Tibial nerve (tissue), 4 donors: Measurements from ENCODE around the gene MAPKAPK2. TPM values are rescaled to one million over a fixed set of nuclear protein-coding genes. Genes with fewer than 3 reads are reported as not detected.

Source experiments
- DNase-seq, 2 donors: peaks; one replicate each; pipeline ENCODE4 v3.0.0-alpha.2; 2019; ENCODE audit warnings: low spot score in 2 of 2
- H3K27ac ChIP-seq, 4 donors: fragments of 200-600 bp; sonication (generic) in 3 of 4; one replicate each; pipeline ENCODE4 v1.5.1; 2017 to 2019; ENCODE audit warnings: mild to moderate bottlenecking in 1 of 4
- H3K27me3 ChIP-seq, 2 donors: fragments of 200-600 bp; sonication (generic) in 1 of 2; one replicate each; pipeline versions ENCODE4 v1.5.1 to v1.6.0; 2017 to 2019
- H3K36me3 ChIP-seq, 3 donors: fragments of 200-600 bp; sonication (generic); one replicate each; pipeline ENCODE4 v1.5.1; 2018 to 2019
- H3K4me1 ChIP-seq, 4 donors: fragments of 200-600 bp; sonication (generic) in 3 of 4; one replicate each; pipeline ENCODE4 v1.5.1; 2017 to 2019
- H3K4me3 ChIP-seq, 4 donors: fragments of 200-600 bp; sonication (generic) in 3 of 4; one replicate each; pipeline ENCODE4 v1.5.1; 2017 to 2019; ENCODE audit warnings: mild to moderate bottlenecking in 1 of 4, moderate library complexity in 1 of 4
- H3K9me3 ChIP-seq, 4 donors: fragments of 200-600 bp; sonication (generic) in 3 of 4; one replicate each; pipeline ENCODE4 v1.5.1; 2017 to 2019
- CTCF ChIP-seq, 5 experiments: fragments of 200-600 bp in 3 of 5; fragments of 450-650 bp in 2 of 5; sonication (generic) in 3 of 5; IDR thresholded peaks; one replicate each; pipeline ENCODE4 v1.5.1; 2016 to 2019; ENCODE audit warnings: antibody characterized with exemption in 5 of 5, mild to moderate bottlenecking in 3 of 5, moderate library complexity in 2 of 5
- EP300 ChIP-seq, 2 donors: sonication (generic); formaldehyde crosslinking; IDR thresholded peaks; one replicate each; pipeline ENCODE4 v1.6.1; 2017; ENCODE audit warnings: antibody characterized with exemption in 2 of 2, mild to moderate bottlenecking in 1 of 2
- POLR2A ChIP-seq, 2 donors: fragments of 450-650 bp; IDR thresholded peaks; one replicate each; pipeline ENCODE4 v1.6.1; 2017; ENCODE audit warnings: antibody characterized with exemption in 2 of 2, mild to moderate bottlenecking in 2 of 2, moderate library complexity in 2 of 2
- WGBS, 2 donors: methylation state at CpG; one replicate each; pipeline ENCODE4 v1.1.5; 2018; 5-methylcytosine and 5-hydroxymethylcytosine counted together
- total RNA-seq, 4 donors: library from RNA; depleted of rRNA; stranded (reverse); fragments of >200 nt; gene quantifications; one replicate each; pipeline ENCODE4 v1.1.0, GENCODE V29; 2016

MAPKAPK2 gene
- total RNA-seq, 4 donors from 2014 or later, result 30.6 to 49.5 (median 38.2) TPM

- 54 to 75% methylated on average over 5 to 6 of the region's 6 CpGs for WGBS, 2 donors
- DNase-seq, result no peak
- no peak overlapping the region for H3K27ac ChIP-seq
- TF ChIP-seq POLR2A (IDR thresholded peaks at IDR 0.05) (no peak), EP300 (IDR thresholded peaks at IDR 0.05) (no peak), CTCF (IDR thresholded peaks at IDR 0.05) (no peak)
- no peaks in the 10 kb centered on the region for H3K9me3 ChIP-seq
- no peak overlapping the region for H3K4me3 ChIP-seq
- H3K27me3 ChIP-seq, result peaks cover 0 to 32% of the 10 kb centered on the region in 2 donors
- H3K36me3 ChIP-seq, result no peaks in the 10 kb centered on the region
- peaks cover 0 to 3% (median 0%) of the 10 kb centered on the region in 4 donors for H3K4me1 ChIP-seq
Measured at GRCh38 chr1:206657751-206658150, 27.0 kb upstream of the MAPKAPK2 start.

GRCh38 chr1:206658264-206658980 is 26.3 kb upstream of the MAPKAPK2 start:
- no peak for DNase-seq
- 20 to 25% methylated on average over 22 of the region's 22 CpGs for WGBS, 2 donors
- H3K4me3 ChIP-seq, result no peak overlapping the region
- H3K27me3 ChIP-seq, result peaks cover 0 to 36% of the 10 kb centered on the region in 2 donors
- no peak for TF ChIP-seq EP300 (IDR thresholded peaks at IDR 0.05)
- TF ChIP-seq CTCF (IDR thresholded peaks at IDR 0.05), result peak; percentile 43 to 76 (median 58)
- no peaks in the 10 kb centered on the region for H3K9me3 ChIP-seq
- H3K27ac ChIP-seq, result no peak overlapping the region
- H3K36me3 ChIP-seq, result no peaks in the 10 kb centered on the region
- peaks cover 0 to 5% (median 0%) of the 10 kb centered on the region in 4 donors for H3K4me1 ChIP-seq

- TF ChIP-seq CTCF (IDR thresholded peaks at IDR 0.05) (no peak), EP300 (IDR thresholded peaks at IDR 0.05) (no peak), POLR2A (IDR thresholded peaks at IDR 0.05) (no peak)
- DNase-seq, result no peak
- Histone ChIP-seq H3K4me3 (no peak overlapping the region), H3K27ac (no peak overlapping the region), H3K9me3 (no peaks in the 10 kb centered on the region), H3K36me3 (no peaks in the 10 kb centered on the region), H3K4me1 (peaks cover 0 to 10% (median 4%) of the 10 kb centered on the region in 4 donors), H3K27me3 (peaks cover 0 to 41% of the 10 kb centered on the region in 2 donors)
- WGBS, 2 donors, result 44 to 46% methylated on average over 7 of the region's 7 CpGs
Measured at GRCh38 chr1:206658981-206659273, 25.8 kb upstream of the MAPKAPK2 start.

- TF ChIP-seq CTCF (IDR thresholded peaks at IDR 0.05) (no peak), EP300 (IDR thresholded peaks at IDR 0.05) (no peak), POLR2A (IDR thresholded peaks at IDR 0.05) (no peak)
- WGBS, 2 donors, result 89 to 97% methylated on average over 4 of the region's 4 CpGs
- no peak overlapping the region for H3K4me3 ChIP-seq
- no peak overlapping the region for H3K27ac ChIP-seq
- H3K27me3 ChIP-seq, result peaks cover 0 to 43% of the 10 kb centered on the region in 2 donors
- no peaks in the 10 kb centered on the region for H3K36me3 ChIP-seq
- no peak for DNase-seq
- H3K4me1 ChIP-seq, result peaks cover 0 to 17% (median 8%) of the 10 kb centered on the region in 4 donors
- H3K9me3 ChIP-seq, result no peaks in the 10 kb centered on the region
Measured at GRCh38 chr1:206660136-206660535, 24.6 kb upstream of the MAPKAPK2 start.

GRCh38 chr1:206661161-206661820 is 23.4 kb upstream of the MAPKAPK2 start:
- Histone ChIP-seq H3K4me1 (peaks cover 0 to 17% (median 8%) of the 10 kb centered on the region in 4 donors), H3K9me3 (no peaks in the 10 kb centered on the region), H3K27ac (no peak overlapping the region), H3K27me3 (peaks cover 0 to 43% of the 10 kb centered on the region in 2 donors), H3K4me3 (no peak overlapping the region), H3K36me3 (no peaks in the 10 kb centered on the region)
- TF ChIP-seq EP300 (IDR thresholded peaks at IDR 0.05) (no peak), POLR2A (IDR thresholded peaks at IDR 0.05) (no peak), CTCF (IDR thresholded peaks at IDR 0.05) (no peak)
- DNase-seq, result no peak
- 83 to 92% methylated on average over 11 of the region's 11 CpGs for WGBS, 2 donors
